Stimulated activated CD8-positive, alpha-beta memory T cell treated with anti-CD3 and anti-CD28 coated beads, Interleukin-12 subunit alpha, Interleukin-12 subunit beta, amount 100 ng/mL, for 1 hour (primary cell): ENCODE data around the gene AEBP2.

Experiments used
- DNase-seq: peaks from one replicate; pipeline ENCODE4 v3.0.0-alpha.2; 2020; ENCODE audit warnings: low read depth

AEBP2 gene

DNA sequence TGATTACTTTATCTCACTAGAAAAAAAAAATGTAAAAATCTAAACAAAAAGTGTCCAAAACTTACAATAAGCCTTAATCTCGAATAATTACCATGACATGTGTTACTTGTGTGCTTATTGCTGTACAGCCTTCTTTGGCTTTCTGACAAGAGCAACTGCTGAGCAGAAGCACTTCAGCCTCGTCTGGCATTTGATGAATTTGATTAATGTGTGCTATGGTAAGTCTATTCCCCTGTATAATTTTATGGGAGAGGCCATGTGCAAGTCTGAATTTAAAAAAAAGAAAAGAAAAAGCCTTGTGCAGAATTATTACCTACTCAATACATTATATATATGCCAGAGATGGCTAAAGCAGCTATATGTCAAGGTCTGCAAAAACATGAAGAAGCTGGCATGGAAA is 113.9 kb downstream of the AEBP2 start:
- DNase-seq = no peak

DNA sequence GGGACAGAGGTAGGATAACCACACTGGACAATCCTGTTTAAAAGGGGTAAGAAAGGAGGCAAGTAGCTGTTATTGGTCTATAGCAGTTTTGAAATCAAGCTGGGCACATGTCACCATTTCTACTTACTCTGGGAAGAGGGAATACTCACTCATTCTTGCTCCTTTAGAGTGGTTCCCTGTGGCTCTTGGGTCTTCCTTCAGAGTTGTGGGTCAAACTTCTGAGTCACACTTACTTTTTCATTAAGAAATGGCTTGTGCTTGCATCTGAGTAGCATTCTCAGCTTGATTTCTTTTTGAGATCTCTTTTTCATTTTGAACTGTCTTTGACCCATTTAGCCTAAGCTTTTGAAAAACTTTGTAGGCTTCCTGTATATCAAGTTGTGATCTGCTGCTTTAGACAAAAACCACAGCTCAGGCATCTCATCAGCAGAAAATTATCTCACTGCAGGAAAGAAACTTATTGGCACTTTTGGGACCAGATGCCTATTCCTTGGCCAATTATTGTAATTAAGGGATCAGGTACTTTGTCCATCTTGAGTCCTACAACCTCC is 122.2 kb downstream of the AEBP2 start:
- no peak for DNase-seq
